Breast epithelium (tissue), 4 donors: ENCODE measurements around the gene ADGRF4. TPM values are rescaled to one million over a fixed set of nuclear protein-coding genes. Genes with fewer than 3 reads are reported as not detected.

Experiments used
- DNase-seq, 2 donors: peaks; one replicate each; pipeline ENCODE4 v3.0.0-alpha.2; 2019; ENCODE audit warnings: low spot score in 2 of 2
- H3K27ac ChIP-seq, 2 donors: fragments of 200-600 bp; sonication (generic) in 1 of 2; one replicate each; pipeline ENCODE4 v1.5.1; 2016 to 2019; ENCODE audit warnings: mild to moderate bottlenecking in 1 of 2
- H3K27me3 ChIP-seq, 2 donors: fragments of 200-600 bp; sonication (generic) in 1 of 2; one replicate each; pipeline versions ENCODE4 v1.5.1 to v1.6.0; 2017 to 2019; ENCODE audit warnings: control low read depth in 1 of 2, mild to moderate bottlenecking in 1 of 2
- H3K36me3 ChIP-seq: fragments of 200-600 bp; one replicate; pipeline ENCODE4 v1.5.1; 2019
- H3K4me1 ChIP-seq, 2 donors: fragments of 200-600 bp; sonication (generic); one replicate each; pipeline ENCODE4 v1.5.1; 2016 to 2019; ENCODE audit warnings: control low read depth in 1 of 2
- H3K4me3 ChIP-seq, 3 donors: fragments of 200-600 bp; sonication (generic); 1 replicate in 2 of 3; 2 replicates in 1 of 3; pipeline ENCODE4 v1.5.1; 2016 to 2019; ENCODE audit warnings: mild to moderate bottlenecking in 3 of 3, moderate library complexity in 2 of 3
- H3K9me3 ChIP-seq, 2 donors: fragments of 200-600 bp; sonication (generic) in 1 of 2; one replicate each; pipeline ENCODE4 v1.5.1; 2016 to 2019; ENCODE audit warnings: control low read depth in 1 of 2
- POLR2A ChIP-seq: fragments of 450-650 bp; IDR thresholded peaks from one replicate; pipeline ENCODE4 v1.6.1; 2016; ENCODE audit warnings: antibody characterized with exemption, mild to moderate bottlenecking, moderate library complexity
- POLR2AphosphoS5 ChIP-seq, 3 donors: sonication (generic); formaldehyde crosslinking; IDR thresholded peaks; one replicate each; pipeline ENCODE4 v1.6.1; 2017; ENCODE audit warnings: antibody characterized with exemption in 3 of 3
- intact Hi-C: fragments of 100-400 bp; cut with DNase I; formaldehyde crosslinking; loops from one replicate; pipeline ENCODE4 v1.15.1; 2023; ENCODE audit warnings: low total_unique reads
- total RNA-seq, 3 donors: library from RNA; depleted of rRNA; stranded (reverse); fragments of >200 nt; gene quantifications; one replicate each; pipeline ENCODE4 v1.1.0, GENCODE V29; 2016
- TF ChIP-seq, protein P1 (sequence below), 3 donors: fragments of 450-650 bp; IDR thresholded peaks; one replicate each; pipeline ENCODE4 v1.5.1; 2016 to 2017; ENCODE audit warnings: antibody characterized with exemption in 3 of 3, mild to moderate bottlenecking in 3 of 3, moderate library complexity in 3 of 3

ADGRF4 gene
- total RNA-seq, 3 donors from 2014 or later, result 0.15 to 0.16 TPM; not detected in 1

DNA sequence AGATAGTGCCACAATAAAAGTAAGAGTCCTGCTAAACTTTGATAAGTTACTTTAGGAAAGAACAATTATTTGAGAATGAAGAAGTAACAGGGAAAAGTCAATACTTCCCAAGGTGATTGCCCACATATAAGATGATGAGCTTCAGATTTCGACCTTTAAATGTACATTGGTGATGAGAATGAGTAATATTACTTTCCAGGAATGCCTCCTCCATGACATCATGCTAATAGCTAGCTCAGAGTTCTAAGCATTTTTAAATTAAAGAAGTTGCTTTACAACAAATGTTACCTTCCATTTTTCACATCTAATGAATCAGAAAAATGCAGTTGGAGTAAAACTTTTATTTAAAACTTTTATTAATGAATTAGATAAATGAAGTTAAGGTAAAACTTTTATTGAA lies 61.0 kb downstream of the ADGRF4 start:
- Histone ChIP-seq H3K27me3 (no peaks in the 10 kb centered on the region), H3K9me3 (no peaks in the 10 kb centered on the region), H3K36me3 (no peaks in the 10 kb centered on the region), H3K4me1 (no peaks in the 10 kb centered on the region), H3K27ac (no peak overlapping the region), H3K4me3 (no peak overlapping the region)
- TF ChIP-seq POLR2AphosphoS5 (IDR thresholded peaks at IDR 0.05) (no peak), POLR2A (no peak)
- TF ChIP-seq, protein P1, sequence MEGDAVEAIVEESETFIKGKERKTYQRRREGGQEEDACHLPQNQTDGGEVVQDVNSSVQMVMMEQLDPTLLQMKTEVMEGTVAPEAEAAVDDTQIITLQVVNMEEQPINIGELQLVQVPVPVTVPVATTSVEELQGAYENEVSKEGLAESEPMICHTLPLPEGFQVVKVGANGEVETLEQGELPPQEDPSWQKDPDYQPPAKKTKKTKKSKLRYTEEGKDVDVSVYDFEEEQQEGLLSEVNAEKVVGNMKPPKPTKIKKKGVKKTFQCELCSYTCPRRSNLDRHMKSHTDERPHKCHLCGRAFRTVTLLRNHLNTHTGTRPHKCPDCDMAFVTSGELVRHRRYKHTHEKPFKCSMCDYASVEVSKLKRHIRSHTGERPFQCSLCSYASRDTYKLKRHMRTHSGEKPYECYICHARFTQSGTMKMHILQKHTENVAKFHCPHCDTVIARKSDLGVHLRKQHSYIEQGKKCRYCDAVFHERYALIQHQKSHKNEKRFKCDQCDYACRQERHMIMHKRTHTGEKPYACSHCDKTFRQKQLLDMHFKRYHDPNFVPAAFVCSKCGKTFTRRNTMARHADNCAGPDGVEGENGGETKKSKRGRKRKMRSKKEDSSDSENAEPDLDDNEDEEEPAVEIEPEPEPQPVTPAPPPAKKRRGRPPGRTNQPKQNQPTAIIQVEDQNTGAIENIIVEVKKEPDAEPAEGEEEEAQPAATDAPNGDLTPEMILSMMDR (IDR thresholded peaks at IDR 0.05), result no peak
- intact Hi-C loops, result no loop called here
- no peak for DNase-seq

GRCh38 chr6:47762502-47762901 lies 64.1 kb downstream of the ADGRF4 start:
- intact Hi-C loops, result no loop called here
- TF ChIP-seq POLR2A (no peak), POLR2AphosphoS5 (IDR thresholded peaks at IDR 0.05) (no peak)
- TF ChIP-seq, protein P1 (IDR thresholded peaks at IDR 0.05), result no peak

GRCh38 chr6:47766445-47766844 lies 68.1 kb downstream of the ADGRF4 start:
- intact Hi-C loops, result no loop called here
- no peak for DNase-seq
- Histone ChIP-seq H3K36me3 (no peaks in the 10 kb centered on the region), H3K9me3 (no peaks in the 10 kb centered on the region), H3K27me3 (no peaks in the 10 kb centered on the region), H3K27ac (no peak overlapping the region), H3K4me1 (no peaks in the 10 kb centered on the region), H3K4me3 (no peak overlapping the region)
- TF ChIP-seq POLR2AphosphoS5 (IDR thresholded peaks at IDR 0.05), result no peak
- TF ChIP-seq, protein P1 (IDR thresholded peaks at IDR 0.05), result no peak
- no peak for TF ChIP-seq POLR2A

More at GRCh38 chr6:47762502-47762901, 64.1 kb downstream of the ADGRF4 start:
- no peaks in the 10 kb centered on the region for H3K36me3 ChIP-seq
- H3K27ac ChIP-seq, result no peak overlapping the region
- H3K4me1 ChIP-seq, result no peaks in the 10 kb centered on the region
- H3K9me3 ChIP-seq, result no peaks in the 10 kb centered on the region
- H3K27me3 ChIP-seq, result no peaks in the 10 kb centered on the region
- H3K4me3 ChIP-seq, result no peak overlapping the region
- no peak for DNase-seq

DNA sequence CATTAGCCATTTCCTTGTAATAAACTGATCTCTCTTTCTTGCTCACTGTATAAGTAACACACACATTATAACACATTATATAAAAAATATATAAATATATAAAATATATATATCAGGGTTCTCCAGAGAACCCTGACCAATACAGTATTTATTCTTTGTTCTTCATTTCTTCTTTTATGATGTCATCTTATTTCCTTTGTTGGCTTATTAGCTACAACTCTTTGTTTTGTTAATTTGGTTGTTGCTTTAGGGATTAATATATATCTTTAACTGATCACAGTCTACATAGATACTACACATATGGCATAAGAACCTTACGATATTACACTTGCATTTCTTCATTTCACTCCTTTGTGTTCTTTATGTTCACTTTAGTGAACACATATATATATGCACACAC lies 68.7 kb downstream of the ADGRF4 start:
- TF ChIP-seq, protein P1 (IDR thresholded peaks at IDR 0.05), result no peak
- TF ChIP-seq POLR2A, result no peak
- no peak for TF ChIP-seq POLR2AphosphoS5 (IDR thresholded peaks at IDR 0.05)
- no peak overlapping the region for H3K4me3 ChIP-seq
- H3K27ac ChIP-seq, result no peak overlapping the region
- intact Hi-C loops, result no loop called here
- H3K9me3 ChIP-seq, result no peaks in the 10 kb centered on the region
- DNase-seq, result no peak
- no peaks in the 10 kb centered on the region for H3K27me3 ChIP-seq
- H3K4me1 ChIP-seq, result no peaks in the 10 kb centered on the region
- no peaks in the 10 kb centered on the region for H3K36me3 ChIP-seq

GRCh38 chr6:47769982-47770381 lies 71.6 kb downstream of the ADGRF4 start:
- TF ChIP-seq POLR2A (no peak), POLR2AphosphoS5 (IDR thresholded peaks at IDR 0.05) (no peak)
- TF ChIP-seq, protein P1 (IDR thresholded peaks at IDR 0.05), result no peak
- no peaks in the 10 kb centered on the region for H3K36me3 ChIP-seq
- H3K27ac ChIP-seq, result no peak overlapping the region
- H3K27me3 ChIP-seq, result no peaks in the 10 kb centered on the region
- H3K4me1 ChIP-seq, result no peaks in the 10 kb centered on the region
- H3K9me3 ChIP-seq, result no peaks in the 10 kb centered on the region
- H3K4me3 ChIP-seq, result no peak overlapping the region
- intact Hi-C loops, result no loop called here
- DNase-seq, result no peak

Other genes with a start within 250 kb of the ADGRF4 start
- 10 to 100 TPM; 21.3 to 60.7 (median 34.4) TPM for gene CD2AP, start 220.8 kb upstream of the ADGRF4 start, total RNA-seq
- not detected for gene OPN5, start 83.5 kb downstream of the ADGRF4 start, total RNA-seq